Sigmoid colon (tissue), 7 donors: ENCODE results near the gene SENP2. TPM values are rescaled to one million over a fixed set of nuclear protein-coding genes. Genes with fewer than 3 reads are reported as not detected.
A peak's percentile ranks its signal among the peaks of the same experiment; 100 is the strongest.

ENCODE experiments used
- DNase-seq: peaks from one replicate; pipeline ENCODE4 v3.0.0-alpha.2; 2019
- H3K27ac ChIP-seq, 4 donors: fragments of 200-600 bp; sonication (generic); one replicate each; pipeline ENCODE4 v1.5.1; 2016 to 2019; ENCODE audit warnings: mild to moderate bottlenecking in 1 of 4
- H3K27me3 ChIP-seq, 3 donors: fragments of 200-600 bp; sonication (generic); one replicate each; pipeline ENCODE4 v1.5.1; 2019; ENCODE audit warnings: mild to moderate bottlenecking in 1 of 3
- H3K36me3 ChIP-seq, 4 donors: fragments of 200-600 bp; sonication (generic); one replicate each; pipeline ENCODE4 v1.5.1; 2016 to 2019
- H3K4me1 ChIP-seq, 4 donors: fragments of 200-600 bp; sonication (generic); one replicate each; pipeline ENCODE4 v1.5.1; 2017 to 2019
- H3K4me3 ChIP-seq, 4 donors: fragments of 200-600 bp; sonication (generic); one replicate each; pipeline ENCODE4 v1.5.1; 2017 to 2019; ENCODE audit warnings: mild to moderate bottlenecking in 2 of 4, moderate library complexity in 1 of 4
- H3K9me3 ChIP-seq, 4 donors: fragments of 200-600 bp in 3 of 4; sonication (generic) in 3 of 4; one replicate each; pipeline versions ENCODE4 v1.5.1 to v1.6.1; 2013 to 2019
- CTCF ChIP-seq, 4 experiments: fragments of 450-650 bp in 3 of 4; fragments of 200-600 bp in 1 of 4; IDR thresholded peaks; one replicate each; pipeline ENCODE4 v1.5.1; 2016 to 2019; ENCODE audit warnings: antibody characterized with exemption in 4 of 4, mild to moderate bottlenecking in 3 of 4, moderate library complexity in 2 of 4
- EP300 ChIP-seq, 4 donors: sonication (generic); formaldehyde crosslinking; IDR thresholded peaks; one replicate each; pipeline ENCODE4 v1.6.1; 2017; ENCODE audit warnings: antibody characterized with exemption in 4 of 4
- POLR2A ChIP-seq, 2 donors: fragments of 450-650 bp; IDR thresholded peaks; one replicate each; pipeline ENCODE4 v1.6.1; 2016; ENCODE audit warnings: antibody characterized with exemption in 2 of 2, mild to moderate bottlenecking in 2 of 2, moderate library complexity in 2 of 2
- POLR2AphosphoS5 ChIP-seq, 4 donors: sonication (generic); formaldehyde crosslinking; IDR thresholded peaks; one replicate each; pipeline ENCODE4 v1.6.1; 2017; ENCODE audit warnings: antibody characterized with exemption in 4 of 4
- WGBS, 2 donors: extraction: QIAGEN DNeasy Blood & Tissue Kit; methylation state at CpG; one replicate each; pipeline ENCODE4 v1.1.7; 2013; 5-methylcytosine and 5-hydroxymethylcytosine counted together
- intact Hi-C: fragments of 100-400 bp; cut with DNase I; formaldehyde crosslinking; loops from one replicate; pipeline ENCODE4 v1.15.1; 2023
- polyA plus RNA-seq, 3 donors: library from polyadenylated mRNA; stranded (reverse); fragments of 200-250 nt; gene quantifications; one replicate each; pipeline ENCODE4 v1.2.3, GENCODE V29; 2013
- total RNA-seq, 4 donors: library from RNA; depleted of rRNA; stranded (reverse); fragments of >200 nt; gene quantifications; one replicate each; pipeline ENCODE4 v1.1.0, GENCODE V29; 2016
- donor health status: healthy with polysubstance abuse.
- donor health status: Bipolar disorder and iron deficiency.
- donor health status: healthy.

The SENP2 gene
- total and polyA plus RNA-seq, 7 donors, result 9.0 to 28.5 (median 24.8) TPM

- Histone ChIP-seq H3K36me3 (peaks cover 0 to 4% (median 0%) of the 10 kb centered on the region in 4 donors), H3K4me3 (no peak overlapping the region), H3K9me3 (no peaks in the 10 kb centered on the region), H3K4me1 (no peaks in the 10 kb centered on the region), H3K27ac (no peak overlapping the region), H3K27me3 (no peaks in the 10 kb centered on the region)
- 86 to 93% methylated on average over 19 of the region's 19 CpGs for WGBS, 2 donors
- DNase-seq, result peak; percentile 51
- TF ChIP-seq EP300 (IDR thresholded peaks at IDR 0.05), result no peak
- no peak for TF ChIP-seq CTCF (IDR thresholded peaks at IDR 0.05)
- no peak for TF ChIP-seq POLR2A (IDR thresholded peaks at IDR 0.05)
- no peak for TF ChIP-seq POLR2AphosphoS5 (IDR thresholded peaks at IDR 0.05)
- intact Hi-C loops, result no loop called here
Measured at GRCh38 chr3:185647134-185647879, 61.2 kb downstream of the SENP2 start.

- intact Hi-C loops, result no loop called here
- Histone ChIP-seq H3K27me3 (no peaks in the 10 kb centered on the region), H3K4me1 (no peaks in the 10 kb centered on the region), H3K36me3 (peaks cover 0 to 4% (median 0%) of the 10 kb centered on the region in 4 donors), H3K4me3 (no peak overlapping the region), H3K27ac (no peak overlapping the region), H3K9me3 (no peaks in the 10 kb centered on the region)
- 90 to 95% methylated on average over 10 of the region's 10 CpGs for WGBS, 2 donors
- DNase-seq, result no peak
- TF ChIP-seq CTCF (IDR thresholded peaks at IDR 0.05), result no peak
- no peak for TF ChIP-seq POLR2A (IDR thresholded peaks at IDR 0.05)
- TF ChIP-seq EP300 (IDR thresholded peaks at IDR 0.05), result no peak
- no peak for TF ChIP-seq POLR2AphosphoS5 (IDR thresholded peaks at IDR 0.05)
Measured at GRCh38 chr3:185647880-185648210, 61.8 kb downstream of the SENP2 start.

- no peaks in the 10 kb centered on the region for H3K27me3 ChIP-seq
- H3K36me3 ChIP-seq, result peaks cover 0 to 4% (median 0%) of the 10 kb centered on the region in 4 donors
- intact Hi-C loops, result no loop called here
- H3K27ac ChIP-seq, result no peak overlapping the region
- H3K4me1 ChIP-seq, result no peaks in the 10 kb centered on the region
- no peak overlapping the region for H3K4me3 ChIP-seq
- 97% methylated on average over 4 of the region's 4 CpGs for WGBS, 2 donors
- DNase-seq, result peak; percentile 35
- H3K9me3 ChIP-seq, result no peaks in the 10 kb centered on the region
- TF ChIP-seq CTCF (IDR thresholded peaks at IDR 0.05), result no peak
- TF ChIP-seq POLR2AphosphoS5 (IDR thresholded peaks at IDR 0.05), result no peak
- TF ChIP-seq EP300 (IDR thresholded peaks at IDR 0.05), result no peak
Measured at GRCh38 chr3:185648396-185648795, 62.3 kb downstream of the SENP2 start.

GRCh38 chr3:185649414-185649813 lies 63.3 kb downstream of the SENP2 start:
- Histone ChIP-seq H3K36me3 (peaks cover 0 to 4% (median 0%) of the 10 kb centered on the region in 4 donors), H3K9me3 (no peaks in the 10 kb centered on the region), H3K27ac (no peak overlapping the region), H3K4me1 (no peaks in the 10 kb centered on the region), H3K27me3 (no peaks in the 10 kb centered on the region), H3K4me3 (no peak overlapping the region)
- TF ChIP-seq EP300 (IDR thresholded peaks at IDR 0.05) (no peak), CTCF (IDR thresholded peaks at IDR 0.05) (no peak), POLR2A (IDR thresholded peaks at IDR 0.05) (no peak), POLR2AphosphoS5 (IDR thresholded peaks at IDR 0.05) (no peak)
- DNase-seq, result peak; percentile 46
- intact Hi-C loops, result no loop called here
- WGBS, 2 donors, result 86 to 94% methylated on average over 10 of the region's 10 CpGs

GRCh38 chr3:185651971-185652370 lies 65.9 kb downstream of the SENP2 start:
- 96 to 97% methylated on average over 9 of the region's 9 CpGs for WGBS, 2 donors
- intact Hi-C loops, result no loop called here
- peaks cover 0 to 18% (median 12%) of the 10 kb centered on the region in 4 donors for H3K4me1 ChIP-seq
- H3K27ac ChIP-seq, result no peak overlapping the region
- no peak overlapping the region for H3K4me3 ChIP-seq
- H3K36me3 ChIP-seq, result no peaks in the 10 kb centered on the region
- no peak for TF ChIP-seq CTCF (IDR thresholded peaks at IDR 0.05)
- TF ChIP-seq POLR2AphosphoS5 (IDR thresholded peaks at IDR 0.05), result no peak
- TF ChIP-seq POLR2A (IDR thresholded peaks at IDR 0.05), result no peak
- no peak for TF ChIP-seq EP300 (IDR thresholded peaks at IDR 0.05)
- no peaks in the 10 kb centered on the region for H3K27me3 ChIP-seq
- peak; percentile 55 for DNase-seq
- H3K9me3 ChIP-seq, result no peaks in the 10 kb centered on the region
